Liver (tissue), 9 donors: Measurements from ENCODE around the gene EXOC1L. TPM values are rescaled to one million over a fixed set of nuclear protein-coding genes. Genes with fewer than 3 reads are reported as not detected.

Source experiments
- DNase-seq: peaks from one replicate; pipeline ENCODE4 v3.0.0-alpha.2; 2017; ENCODE audit warnings: low spot score
- H3K27ac ChIP-seq, 2 donors: one replicate each; pipeline ENCODE4 v1.7.0; 2013; ENCODE audit warnings: inconsistent platforms in 2 of 2, low read length in 2 of 2, control low read depth in 1 of 2, low read depth in 1 of 2, mild to moderate bottlenecking in 1 of 2
- H3K27me3 ChIP-seq, 4 donors: one replicate each; pipeline versions ENCODE4 v1.6.1 to v1.7.0; 2013; ENCODE audit warnings: low read length in 3 of 4, inconsistent platforms in 1 of 4, mild to moderate bottlenecking in 1 of 4, moderate library complexity in 1 of 4; ENCODE audit not compliant: control insufficient read depth in 4 of 4, insufficient read depth in 4 of 4
- H3K36me3 ChIP-seq, 4 donors: one replicate each; pipeline versions ENCODE4 v1.6.1 to v1.7.0; 2013; ENCODE audit warnings: low read length in 3 of 4, mild to moderate bottlenecking in 3 of 4, low read depth in 1 of 4, moderate library complexity in 1 of 4; ENCODE audit not compliant: control insufficient read depth in 4 of 4, insufficient read depth in 3 of 4
- H3K4me1 ChIP-seq, 4 donors: one replicate each; pipeline versions ENCODE4 v1.6.1 to v1.7.0; 2013; ENCODE audit warnings: low read length in 3 of 4, mild to moderate bottlenecking in 3 of 4, moderate library complexity in 1 of 4; ENCODE audit not compliant: control insufficient read depth in 4 of 4, insufficient read depth in 4 of 4
- H3K4me3 ChIP-seq, 3 donors: one replicate each; pipeline versions ENCODE4 v1.6.1 to v1.7.0; 2013; ENCODE audit warnings: low read length in 3 of 3, control low read depth in 1 of 3, low read depth in 1 of 3, mild to moderate bottlenecking in 1 of 3
- H3K9ac ChIP-seq, 2 donors: one replicate each; pipeline ENCODE4 v1.7.0; 2013; ENCODE audit warnings: low read length in 2 of 2, mild to moderate bottlenecking in 2 of 2, moderate library complexity in 2 of 2, control low read depth in 1 of 2, low read depth in 1 of 2
- H3K9me3 ChIP-seq, 4 donors: one replicate each; pipeline versions ENCODE4 v1.6.1 to v1.7.0; 2013; ENCODE audit warnings: low read length in 3 of 4; ENCODE audit not compliant: control insufficient read depth in 4 of 4
- ATF3 ChIP-seq: IDR thresholded peaks from 2 replicates; pipeline ENCODE4 v1.6.1; 2016; ENCODE audit warnings: antibody characterized with exemption
- CTCF ChIP-seq: fragments of 150-350 bp; IDR thresholded peaks from 2 replicates; pipeline ENCODE4 v1.5.1; 2017; ENCODE audit warnings: improper control_type of control experiment, low read depth, low read length; ENCODE audit not compliant: missing input control
- FOXA2 ChIP-seq: IDR thresholded peaks from 2 replicates; pipeline ENCODE4 v1.6.1; 2016; ENCODE audit warnings: antibody characterized with exemption
- GABPA ChIP-seq, 2 donors: IDR thresholded peaks in 1 of 2; conservative IDR thresholded peaks in 1 of 2; 2 replicates each; pipeline ENCODE4 v1.6.1; 2016; ENCODE audit warnings: antibody characterized with exemption in 2 of 2, mild to moderate bottlenecking in 1 of 2, moderate library complexity in 1 of 2
- HNF4G ChIP-seq: IDR thresholded peaks from 2 replicates; pipeline ENCODE4 v1.6.1; 2016; ENCODE audit warnings: antibody characterized with exemption
- JUND ChIP-seq, 2 donors: IDR thresholded peaks; 2 replicates each; pipeline ENCODE4 v1.6.1; 2016; ENCODE audit warnings: antibody characterized with exemption in 2 of 2
- MAX ChIP-seq: IDR thresholded peaks from 2 replicates; pipeline ENCODE4 v1.6.1; 2016; ENCODE audit warnings: antibody characterized with exemption
- NR2F2 ChIP-seq: IDR thresholded peaks from 2 replicates; pipeline ENCODE4 v1.6.1; 2016; ENCODE audit warnings: antibody characterized with exemption
- REST ChIP-seq: IDR thresholded peaks from 2 replicates; pipeline ENCODE4 v1.6.1; 2016; ENCODE audit warnings: antibody characterized with exemption, mild to moderate bottlenecking
- RXRA ChIP-seq, 2 donors: IDR thresholded peaks; 2 replicates each; pipeline ENCODE4 v1.6.1; 2017 to 2018; ENCODE audit warnings: antibody characterized with exemption in 2 of 2, mild to moderate bottlenecking in 1 of 2
- SP1 ChIP-seq: IDR thresholded peaks from 2 replicates; pipeline ENCODE4 v1.6.1; 2018; ENCODE audit warnings: antibody characterized with exemption, mild to moderate bottlenecking
- TAF1 ChIP-seq: conservative IDR thresholded peaks from 2 replicates; pipeline ENCODE4 v1.6.1; 2016; ENCODE audit warnings: antibody characterized with exemption, mild to moderate bottlenecking
- YY1 ChIP-seq: IDR thresholded peaks from 2 replicates; pipeline ENCODE4 v1.6.1; 2016; ENCODE audit warnings: antibody characterized with exemption, mild to moderate bottlenecking
- ZBTB33 ChIP-seq: IDR thresholded peaks from 2 replicates; pipeline ENCODE4 v1.6.1; 2016; ENCODE audit warnings: antibody characterized with exemption
- WGBS: extraction: QIAGEN DNeasy Blood & Tissue Kit; methylation state at CpG from one replicate; pipeline ENCODE4 v1.1.7; 2013; 5-methylcytosine and 5-hydroxymethylcytosine counted together
- polyA plus RNA-seq, 2 donors: library from polyadenylated mRNA; stranded (reverse) in 1 of 2; unstranded in 1 of 2; fragments of 200-250 nt in 1 of 2; fragments of >200 nt in 1 of 2; fragmentation: Nextera tagmentation in 1 of 2; extraction: Ambion mirVana in 1 of 2; gene quantifications; one replicate each; pipeline versions ENCODE4 v1.2.1 to v1.2.3, GENCODE V29; 2013 to 2015
- total RNA-seq, 2 donors: library from RNA; depleted of rRNA; stranded (reverse); fragments of >200 nt; gene quantifications; one replicate each; pipeline ENCODE4 v1.2.3, GENCODE V29; 2014
- donor health status: healthy.
- donor health status: healthy.
- donor health status: healthy.
- donor health status: healthy.
- donor health status: healthy.

EXOC1L gene
- total and polyA plus RNA-seq, 4 donors, result not detected

- TF ChIP-seq REST, result no peak
- TF ChIP-seq MAX, result no peak
- no peak for TF ChIP-seq YY1
- TF ChIP-seq GABPA (IDR thresholded peaks at IDR 0.05 in 1 of 2, conservative IDR thresholded peaks at IDR 0.05 in 1 of 2), result no peak
Observed at GRCh38 chr4:55854129-55854528, 34.5 kb downstream of the EXOC1L start (continued).

GRCh38 chr4:55857586-55857985, 38.0 kb downstream of the EXOC1L start:
- TF ChIP-seq HNF4G (no peak), CTCF (no peak), ZBTB33 (no peak), FOXA2 (no peak), MAX (no peak), NR2F2 (no peak), JUND (IDR thresholded peaks at IDR 0.05) (no peak), YY1 (no peak), REST (no peak), SP1 (no peak), RXRA (IDR thresholded peaks at IDR 0.05) (no peak), ATF3 (no peak), TAF1 (no peak)
- peaks cover 0 to 5% (median 4%) of the 10 kb centered on the region in 4 donors for H3K36me3 ChIP-seq
- H3K4me3 ChIP-seq, result no peak overlapping the region
- 93% methylated on average over 1 of the region's 1 CpG for WGBS
- H3K9me3 ChIP-seq, result no peaks in the 10 kb centered on the region
- H3K27me3 ChIP-seq, result no peaks in the 10 kb centered on the region
- DNase-seq, result no peak
- no peak overlapping the region for H3K27ac ChIP-seq
- H3K4me1 ChIP-seq, result peaks cover 4 to 14% (median 10%) of the 10 kb centered on the region in 4 donors
- H3K9ac ChIP-seq, result no peak overlapping the region
